Dedifferentiated amniotic fluid mesenchymal stem cell (primary cell): Measurements from ENCODE around the gene CHN1.
A peak's percentile ranks its signal among the peaks of the same experiment; 100 is the strongest.

ENCODE experiments used
- DNase-seq: peaks from one replicate; pipeline ENCODE4 v3.0.0-alpha.2; 2016; ENCODE audit errors: extremely low spot score

CHN1 gene

GRCh38 chr2:174972924-174973323 lies 32.3 kb downstream of the CHN1 start:
- DNase-seq: no peak

GRCh38 chr2:174971868-174972781 lies 33.1 kb downstream of the CHN1 start:
- no peak for DNase-seq

DNA sequence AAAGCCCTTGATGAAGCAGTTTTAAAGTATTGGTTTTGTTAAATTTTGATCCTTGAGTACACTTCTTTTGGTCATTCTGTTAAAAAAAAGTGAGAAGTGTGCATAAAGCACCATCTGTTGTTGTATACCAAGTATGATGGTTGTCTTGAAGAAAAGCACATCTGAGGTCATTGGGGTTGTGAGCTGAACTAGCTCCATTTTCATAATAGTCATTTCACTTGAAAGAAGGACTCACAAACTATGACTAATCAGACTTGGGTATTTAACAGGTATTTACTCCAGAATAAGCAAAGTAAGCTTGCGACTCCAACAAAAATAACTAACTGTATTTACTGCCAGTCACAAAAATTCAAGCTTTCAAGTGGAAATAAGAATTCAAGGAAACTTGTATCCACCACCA lies 35.1 kb downstream of the CHN1 start:
- no peak for DNase-seq

GRCh38 chr2:174969091-174969734 lies 36.0 kb downstream of the CHN1 start:
- DNase-seq: no peak

DNA sequence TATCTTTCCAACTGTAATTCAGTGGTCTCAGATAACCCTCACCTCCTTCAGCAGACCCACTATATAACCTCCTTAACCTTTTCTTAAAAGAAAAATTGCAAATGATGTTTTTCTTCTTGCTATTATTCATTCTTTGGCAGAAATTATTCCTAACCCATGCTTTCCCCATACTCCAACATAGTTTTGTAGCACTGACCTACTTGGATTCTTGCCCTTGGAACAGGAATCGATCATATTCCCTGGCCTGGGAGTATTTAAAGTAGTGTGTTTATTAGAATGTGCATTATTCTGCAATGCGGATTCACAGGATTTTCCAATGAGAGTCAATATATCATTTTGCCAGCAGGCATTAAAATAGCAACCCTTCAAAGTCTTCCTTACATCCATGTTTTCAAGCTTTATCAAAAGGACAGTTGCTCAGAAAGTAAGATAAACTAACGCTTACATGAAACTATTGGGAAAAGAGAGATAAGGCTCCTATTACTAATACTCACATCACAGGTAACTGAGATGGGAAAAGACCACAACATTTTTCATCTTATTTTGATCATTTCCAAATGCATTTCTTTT lies 37.4 kb downstream of the CHN1 start:
- no peak for DNase-seq

- no peak for DNase-seq
Observed at GRCh38 chr2:174967086-174967485, 38.1 kb downstream of the CHN1 start.

GRCh38 chr2:174965992-174966744 lies 39.0 kb downstream of the CHN1 start:
- DNase-seq: no peak

DNA sequence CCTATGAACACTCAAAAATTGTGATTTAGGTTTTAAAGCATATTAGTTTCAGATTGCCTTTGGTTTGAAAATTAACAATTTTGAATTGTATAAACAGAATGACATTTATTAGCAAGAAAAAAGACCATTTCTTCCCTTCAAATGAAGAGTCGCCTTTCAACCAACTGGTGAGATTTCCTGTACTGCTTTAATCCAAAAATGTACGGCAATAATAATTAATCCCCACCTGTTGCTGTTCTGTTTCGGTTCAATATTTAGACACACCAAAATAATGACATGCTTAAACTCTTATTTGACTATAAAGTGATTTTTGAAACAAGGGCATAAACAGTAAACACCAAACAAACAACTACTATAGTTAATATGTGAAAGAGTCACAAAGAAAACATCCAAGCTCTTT lies 39.6 kb downstream of the CHN1 start:
- DNase-seq: no peak

DNA sequence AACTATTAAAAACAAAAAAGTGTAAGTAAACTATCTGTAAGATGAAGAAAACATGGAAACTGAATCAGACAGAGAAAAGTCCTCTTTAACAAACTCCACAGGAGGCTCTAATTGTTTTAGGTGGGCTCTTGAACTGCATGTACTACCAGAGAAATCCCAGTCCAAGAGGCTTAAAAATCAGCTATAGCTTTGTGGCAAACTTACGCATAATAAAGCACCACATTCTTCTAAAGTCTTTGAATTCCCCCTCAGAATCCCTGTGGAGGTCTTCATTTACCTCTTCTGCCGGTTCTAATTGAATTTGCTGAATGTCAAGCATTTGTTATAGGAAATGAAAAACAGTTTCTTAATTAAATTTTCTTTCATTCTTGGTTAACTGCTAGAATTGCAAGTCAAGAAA lies 40.8 kb downstream of the CHN1 start:
- no peak for DNase-seq

- no peak for DNase-seq
Observed at GRCh38 chr2:174963437-174964400, 41.5 kb downstream of the CHN1 start.

- no peak for DNase-seq
Observed at GRCh38 chr2:174959787-174960186, 45.4 kb downstream of the CHN1 start.

- no peak for DNase-seq
Observed at GRCh38 chr2:174957050-174957449, 48.1 kb downstream of the CHN1 start.

DNA sequence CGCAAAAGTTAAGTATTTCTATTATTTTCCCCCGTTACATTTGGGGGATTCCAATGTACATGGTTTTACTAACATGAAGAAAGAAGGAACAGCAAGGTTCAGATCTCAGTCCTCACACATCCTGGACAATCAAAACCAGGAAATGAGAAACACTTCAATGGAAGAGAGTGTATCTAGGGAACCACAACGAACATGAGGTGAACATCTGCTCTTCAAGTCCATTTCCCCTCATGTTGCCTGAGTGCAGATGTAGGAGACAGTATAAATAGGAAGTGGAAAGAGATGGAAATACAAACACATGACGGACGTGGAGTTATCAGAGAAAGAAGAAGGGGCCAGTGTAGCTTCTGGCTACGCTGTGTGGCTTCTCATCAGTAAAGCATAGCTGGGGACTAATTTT lies 52.6 kb downstream of the CHN1 start:
- no peak for DNase-seq

DNA sequence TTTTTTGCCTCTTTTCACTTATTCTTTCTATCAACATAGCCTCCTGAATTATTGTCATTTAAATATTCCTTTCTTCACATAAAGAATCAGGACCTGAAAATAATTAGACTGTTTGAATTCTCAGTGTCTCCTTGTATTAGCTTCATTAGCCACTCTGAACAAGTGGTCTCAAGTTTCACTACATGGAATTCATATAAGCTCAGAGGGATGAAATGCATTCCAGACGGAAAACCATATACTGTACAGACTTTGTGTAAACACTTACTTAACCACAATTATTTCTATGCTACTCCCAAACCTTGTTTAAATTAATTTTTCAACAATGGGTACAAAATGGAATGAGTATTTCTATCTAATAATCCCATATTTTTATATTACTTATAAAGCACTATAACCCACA lies 53.4 kb downstream of the CHN1 start:
- DNase-seq: peak; percentile 66

GRCh38 chr2:174949988-174950687 lies 55.0 kb downstream of the CHN1 start:
- no peak for DNase-seq

DNA sequence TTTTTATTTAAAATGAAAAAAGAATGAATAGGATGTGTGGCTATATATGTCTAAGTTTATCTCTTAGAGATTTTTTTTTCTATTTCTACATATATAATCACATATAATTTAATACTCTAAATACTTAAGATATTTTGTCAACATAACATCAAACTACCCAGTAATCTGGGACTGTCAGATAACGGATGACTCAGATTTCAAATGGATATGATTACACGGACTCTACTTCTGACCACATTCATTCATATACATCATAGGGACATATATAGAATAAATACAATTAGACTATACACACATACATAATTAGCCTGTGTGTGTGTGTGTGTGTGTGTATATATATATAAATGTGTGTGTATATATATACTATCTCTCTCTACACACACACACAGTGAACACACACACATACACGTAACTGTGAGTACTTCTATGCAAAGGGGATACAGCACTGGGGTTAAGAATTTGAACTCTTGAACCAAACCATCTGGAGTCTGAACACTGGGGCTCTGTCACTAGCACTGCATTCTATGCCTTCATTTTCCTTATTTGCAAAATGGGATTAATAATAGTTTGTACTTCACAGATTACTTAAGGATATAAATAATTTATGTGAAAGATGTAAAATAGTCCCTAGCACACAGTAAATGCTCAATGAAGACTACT lies 59.5 kb downstream of the CHN1 start:
- DNase-seq: no peak

- DNase-seq: no peak
Observed at GRCh38 chr2:174939046-174939445, 66.1 kb downstream of the CHN1 start.

- no peak for DNase-seq
Observed at GRCh38 chr2:174931724-174932123, 73.5 kb downstream of the CHN1 start.

DNA sequence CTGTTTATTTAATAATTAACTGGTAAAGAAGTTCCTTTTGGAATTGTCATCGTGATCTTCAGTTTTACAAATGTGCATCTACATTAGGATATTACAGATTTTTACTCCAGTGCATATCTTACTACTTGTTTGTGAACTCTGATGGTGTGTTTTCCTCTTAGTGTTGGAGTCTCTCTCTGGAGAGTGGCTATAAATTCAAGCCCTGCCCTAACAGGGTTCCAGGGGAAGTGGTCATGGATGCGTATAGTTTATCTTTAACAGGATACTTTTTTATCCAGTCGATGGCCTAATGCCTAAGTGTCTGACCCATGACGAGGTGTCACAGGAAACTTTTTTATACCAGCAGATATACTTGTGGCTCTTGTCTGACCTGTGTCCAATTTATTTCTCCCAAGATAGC lies 75.4 kb downstream of the CHN1 start:
- DNase-seq: no peak
